H1 (cell line): ENCODE data around the gene CDKN2B-AS1. TPM values are rescaled to one million over a fixed set of nuclear protein-coding genes. Genes with fewer than 3 reads are reported as not detected.

Experiments
- EP300 ChIP-seq, 2 experiments: IDR thresholded peaks; 1 replicate in 1 of 2; 2 replicates in 1 of 2; pipeline ENCODE4 v1.6.1; 2011 to 2012; ENCODE audit warnings: low read depth in 2 of 2, low read length in 2 of 2, mild to moderate bottlenecking in 2 of 2, borderline replicate concordance in 1 of 2, inconsistent platforms in 1 of 2, moderate library complexity in 1 of 2
- SUZ12 ChIP-seq: fragments of 200-600 bp; sonication (generic); IDR thresholded peaks from 2 replicates; pipeline ENCODE4 v1.6.1; 2012; ENCODE audit warnings: mild to moderate bottlenecking, inconsistent platforms, low read length, moderate library complexity, mixed read lengths
- polyA plus RNA-seq, 7 experiments: library from polyadenylated mRNA; depleted of rRNA in 3 of 7; stranded (reverse) in 5 of 7; unstranded in 2 of 7; fragments of >200 nt in 5 of 7; fragments of 200-250 nt in 2 of 7; gene quantifications; 1 replicate in 5 of 7; 2 replicates in 1 of 7; 4 replicates in 1 of 7; pipeline versions ENCODE4 v1.2.1 to v1.2.3, GENCODE V29; 2011 to 2013; ENCODE audit warnings: missing spikeins in 2 of 7, mixed read lengths in 2 of 7
- total RNA-seq: library from RNA; stranded (reverse); fragmentation: NEBNext Ultra II Directional; extraction: Animal tissue kit (Norgen Biotek cat#: 25700); gene quantifications from 2 replicates; pipeline ENCODE4 v1.2.1, GENCODE V29; 2021

Gene CDKN2B-AS1
- total and polyA plus RNA-seq, 2 of the 8 experiments (the other 6 are each of a cell fraction or from before 2014, with no cell fraction given) = not detected

GRCh38 chr9:22103685-22104575 lies 109.3 kb downstream of the CDKN2B-AS1 start (continued):
- no peak for TF ChIP-seq SUZ12
- TF ChIP-seq EP300 (IDR thresholded peaks at IDR 0.05; ENCODE audit: borderline replicate concordance in 1 of 2, low read depth in 2 of 2, low read length in 2 of 2) = no peak
- TF ChIP-seq, all 59 proteins: peak for 0
